IMR-90 (cell line): ENCODE measurements around the gene MT1X.
"Not testable (repeated sequence)": the region's sequence is repeated elsewhere in the genome, so short reads cannot be mapped to it uniquely, and the experiment has no call there.

Source experiments
- BHLHE40 ChIP-seq: fragments of 150-350 bp; IDR thresholded peaks from 2 replicates; pipeline ENCODE4 v1.6.1; 2016; ENCODE audit warnings: mild to moderate bottlenecking, low read depth, low read length
- CEBPB ChIP-seq: IDR thresholded peaks from 2 replicates; pipeline ENCODE4 v1.6.1; 2012; ENCODE audit warnings: low read depth, low read length, improper control_type of control experiment
- CTCF ChIP-seq: conservative IDR thresholded peaks from 2 replicates; pipeline ENCODE4 v1.5.1; 2012; ENCODE audit warnings: mild to moderate bottlenecking, low read depth, low read length, improper control_type of control experiment
- ELK1 ChIP-seq: fragments of 150-350 bp; IDR thresholded peaks from 2 replicates; pipeline ENCODE4 v1.6.1; 2016; ENCODE audit warnings: low read depth, mild to moderate bottlenecking, low read length, moderate library complexity, borderline replicate concordance
- MXI1 ChIP-seq: IDR thresholded peaks from 2 replicates; pipeline ENCODE4 v1.6.1; 2012; ENCODE audit warnings: low read depth, mild to moderate bottlenecking, low read length, moderate library complexity, borderline replicate concordance
- POLR2A ChIP-seq: IDR thresholded peaks from 2 replicates; pipeline ENCODE4 v1.6.1; 2012; ENCODE audit warnings: mild to moderate bottlenecking, low read depth, low read length
- RAD21 ChIP-seq: IDR thresholded peaks from 2 replicates; pipeline ENCODE4 v1.6.1; 2012; ENCODE audit warnings: low read length, improper control_type of control experiment
- SMC3 ChIP-seq: fragments of 150-350 bp; IDR thresholded peaks from 2 replicates; pipeline ENCODE4 v1.6.1; 2016; ENCODE audit warnings: low read depth, mild to moderate bottlenecking, antibody characterized with exemption, low read length, moderate library complexity
- USF2 ChIP-seq: fragments of 150-350 bp; IDR thresholded peaks from 2 replicates; pipeline ENCODE4 v1.6.1; 2017; ENCODE audit warnings: mild to moderate bottlenecking, antibody characterized with exemption, low read length, low read depth

GRCh38 chr16:56665286-56666261 lies 16.7 kb upstream of the MT1X start:
- not testable (repeated sequence) for TF ChIP-seq CTCF, USF2, RAD21, POLR2A, SMC3, CEBPB, ELK1, BHLHE40, MXI1
